B cell (primary cell): ENCODE measurements around the gene LIN7A. TPM values are rescaled to one million over a fixed set of nuclear protein-coding genes. Genes with fewer than 3 reads are reported as not detected.

Source experiments
- ATAC-seq: fragments of 200-7000 bp; cut with Tn5 transposase; one replicate; pipeline ENCODE4 v1.10.0; 2021; ENCODE audit warnings: low read depth, mild to moderate bottlenecking, moderate number of reproducible peaks, moderate library complexity
- CTCF ChIA-PET: fragments of 350-600 bp; sonication (Branson Sonifier 250); formaldehyde crosslinking; loops from one replicate; lab custom pipeline; 2021; ENCODE audit warnings: antibody characterized with exemption, inconsistent platforms; lab: Charles Lee
- POLR2A ChIA-PET: fragments of 350-600 bp; sonication (Branson Sonifier 250); formaldehyde crosslinking; loops from one replicate; lab custom pipeline; 2021; ENCODE audit warnings: antibody characterized with exemption; lab: Charles Lee
- DNase-seq: peaks from one replicate; pipeline ENCODE4 v3.0.0; 2013
- H2AFZ ChIP-seq: 2 replicates; pipeline ENCODE4 v1.6.1; 2012; ENCODE audit warnings: mild to moderate bottlenecking, low read depth, low read length; ENCODE audit not compliant: insufficient read depth, poor library complexity, severe bottlenecking
- H3K27ac ChIP-seq, 2 donors: 1 replicate in 1 of 2; 2 replicates in 1 of 2; pipeline ENCODE4 v1.5.1; 2012 to 2013; ENCODE audit warnings: low read length in 2 of 2, mild to moderate bottlenecking in 2 of 2, moderate library complexity in 1 of 2
- H3K27me3 ChIP-seq, 4 experiments: fragments of 200-600 bp in 1 of 4; sonication (generic) in 1 of 4; replicated peaks in 1 of 4; 1 replicate in 2 of 4; 2 replicates in 2 of 4; pipeline versions ENCODE4 v1.6.1 to v1.7.0; 2013 to 2016; ENCODE audit warnings: low read length in 3 of 4, mild to moderate bottlenecking in 2 of 4, mixed read lengths in 1 of 4, moderate library complexity in 1 of 4; ENCODE audit not compliant: insufficient read depth in 4 of 4, control insufficient read depth in 3 of 4; ENCODE audit errors: control extremely low read depth in 1 of 4
- H3K36me3 ChIP-seq, 2 experiments: replicated peaks in 1 of 2; 1 replicate in 1 of 2; 2 replicates in 1 of 2; pipeline versions ENCODE4 v1.6.1 to v1.7.1; 2013; ENCODE audit warnings: low read length in 1 of 2; ENCODE audit not compliant: insufficient read depth in 2 of 2, control insufficient read depth in 1 of 2; ENCODE audit errors: control extremely low read depth in 1 of 2, extremely low read depth in 1 of 2
- H3K4me1 ChIP-seq, 2 donors: fragments of 200-600 bp in 1 of 2; sonication (generic) in 1 of 2; 1 replicate in 1 of 2; 2 replicates in 1 of 2; pipeline versions ENCODE4 v1.5.1 to v1.6.1; 2013 to 2017; ENCODE audit warnings: low read length in 2 of 2; ENCODE audit not compliant: control insufficient read depth in 2 of 2, insufficient read depth in 2 of 2
- H3K4me2 ChIP-seq: replicated peaks from 2 replicates; pipeline ENCODE3; 2012; ENCODE audit warnings: mild to moderate bottlenecking, low read depth, low read length; ENCODE audit not compliant: poor library complexity, severe bottlenecking
- H3K4me3 ChIP-seq, 5 experiments: fragments of 200-600 bp in 1 of 5; sonication (generic) in 1 of 5; 1 replicate in 3 of 5; 2 replicates in 2 of 5; pipeline versions ENCODE4 v1.5.1 to v1.7.0; 2011 to 2016; ENCODE audit warnings: low read length in 4 of 5, mild to moderate bottlenecking in 4 of 5, low read depth in 2 of 5, control low read depth in 1 of 5, moderate library complexity in 1 of 5; ENCODE audit not compliant: insufficient read depth in 1 of 5; ENCODE audit errors: control extremely low read depth in 1 of 5, extremely low read depth in 1 of 5
- H3K79me2 ChIP-seq: fragments of 200-600 bp; sonication (generic); one replicate; pipeline ENCODE4 v1.6.0; 2016; ENCODE audit warnings: low read length; ENCODE audit not compliant: control insufficient read depth, insufficient read depth
- H3K9ac ChIP-seq: fragments of 200-600 bp; sonication (generic); 2 replicates; pipeline ENCODE4 v1.6.1; 2017; ENCODE audit warnings: mild to moderate bottlenecking, low read length, moderate library complexity
- H3K9me3 ChIP-seq, 3 donors: one replicate each; pipeline versions ENCODE4 v1.6.1 to v1.7.1; 2013; ENCODE audit warnings: low read length in 2 of 3; ENCODE audit not compliant: control insufficient read depth in 2 of 3, insufficient read depth in 1 of 3; ENCODE audit errors: control extremely low read depth in 1 of 3
- H4K20me1 ChIP-seq: 2 replicates; pipeline ENCODE4 v1.6.0; 2012; ENCODE audit warnings: mild to moderate bottlenecking, low read length; ENCODE audit not compliant: insufficient read depth, control insufficient read depth, poor library complexity, severe bottlenecking
- H3K27ac Mint-ChIP-seq: one replicate; pipeline ENCODE4 v1.8.0; 2021; ENCODE audit warnings: mixed read lengths
- H3K27me3 Mint-ChIP-seq: one replicate; pipeline ENCODE4 v1.8.0; 2021; ENCODE audit warnings: mixed read lengths
- H3K4me1 Mint-ChIP-seq: one replicate; pipeline ENCODE4 v1.8.0; 2021; ENCODE audit warnings: mixed read lengths
- H3K4me3 Mint-ChIP-seq: one replicate; pipeline ENCODE4 v1.8.0; 2021; ENCODE audit warnings: mixed read lengths
- H3K9me3 Mint-ChIP-seq: one replicate; pipeline ENCODE4 v1.8.0; 2022; ENCODE audit warnings: mixed read lengths; ENCODE audit not compliant: insufficient read depth
- EZH2 ChIP-seq: IDR thresholded peaks from 2 replicates; pipeline ENCODE4 v1.6.1; 2012; ENCODE audit warnings: borderline replicate concordance, low read depth, mild to moderate bottlenecking, moderate library complexity, low read length; ENCODE audit not compliant: insufficient read depth, poor library complexity, severe bottlenecking
- WGBS: methylation state at CpG from one replicate; pipeline ENCODE4 v1.1.5; 2013; ENCODE audit warnings: missing lambda C conversion rate; ENCODE audit not compliant: insufficient coverage; 5-methylcytosine and 5-hydroxymethylcytosine counted together
- intact Hi-C: fragments of 100-400 bp; cut with micrococcal nuclease; formaldehyde crosslinking; loops from one replicate; pipeline ENCODE4 v1.10.0; 2022
- polyA plus RNA-seq: library from polyadenylated mRNA; depleted of rRNA; stranded (reverse); fragments of >200 nt; gene quantifications from 2 replicates; pipeline ENCODE4 v1.2.3, GENCODE V29; 2012
- total RNA-seq, 2 donors: library from RNA; stranded (reverse); fragments of 120-200 nt in 1 of 2; gene quantifications; 1 replicate in 1 of 2; 2 replicates in 1 of 2; pipeline versions ENCODE4 v1.2.3 to v1.2.4, GENCODE V29; 2013 to 2022
- TF ChIP-seq, protein P1 (sequence below): fragments of 200-600 bp; IDR thresholded peaks from one replicate; pipeline ENCODE4 v1.8.0; 2022; ENCODE audit warnings: antibody characterized with exemption, mild to moderate bottlenecking

The LIN7A gene
- total and polyA plus RNA-seq, 2 donors (not counting 1 experiment from before 2014, with no cell fraction given): 0.10 TPM; not detected in 1

DNA sequence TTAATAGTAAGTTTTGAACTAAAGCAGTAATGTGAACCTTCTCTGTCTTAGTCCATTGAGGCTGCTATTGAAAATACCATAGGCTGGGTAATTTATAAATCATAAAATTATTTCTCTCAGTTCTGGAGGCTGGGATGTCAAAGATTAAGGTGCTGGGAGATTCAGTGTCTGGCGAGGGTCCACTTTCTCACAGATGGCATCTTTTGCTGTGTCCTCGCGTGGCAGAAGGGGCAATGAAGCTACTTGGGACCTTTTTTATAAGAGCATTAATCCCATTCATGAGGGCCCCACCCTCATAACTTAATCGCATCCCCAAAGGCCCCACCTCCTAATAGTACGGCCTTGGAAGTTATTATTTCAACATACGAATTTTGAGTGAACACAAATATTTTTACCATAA lies 28.4 kb downstream of the LIN7A start:
- H3K4me1 Mint-ChIP-seq: no peaks in the 10 kb centered on the region
- intact Hi-C loops: no loop called here
- H3K27me3 Mint-ChIP-seq: no peaks in the 10 kb centered on the region
- Histone ChIP-seq H3K79me2 (no peaks in the 10 kb centered on the region), H2AFZ (no peak overlapping the region), H3K9me3 (no peaks in the 10 kb centered on the region), H4K20me1 (no peaks in the 10 kb centered on the region), H3K4me2 (no peak overlapping the region), H3K9ac (no peak overlapping the region), H3K4me1 (no peaks in the 10 kb centered on the region), H3K27me3 (no peaks in the 10 kb centered on the region), H3K36me3 (no peaks in the 10 kb centered on the region), H3K27ac (no peak overlapping the region), H3K4me3 (no peak overlapping the region)
- CTCF ChIA-PET: no interaction called here
- no peaks in the 10 kb centered on the region for H3K9me3 Mint-ChIP-seq
- WGBS: no CpG with 5 or more reads among the region's 6 CpGs
- no peak for ATAC-seq
- POLR2A ChIA-PET: no interaction called here
- DNase-seq: no peak
- no peak overlapping the region for H3K27ac Mint-ChIP-seq
- TF ChIP-seq, protein P1, sequence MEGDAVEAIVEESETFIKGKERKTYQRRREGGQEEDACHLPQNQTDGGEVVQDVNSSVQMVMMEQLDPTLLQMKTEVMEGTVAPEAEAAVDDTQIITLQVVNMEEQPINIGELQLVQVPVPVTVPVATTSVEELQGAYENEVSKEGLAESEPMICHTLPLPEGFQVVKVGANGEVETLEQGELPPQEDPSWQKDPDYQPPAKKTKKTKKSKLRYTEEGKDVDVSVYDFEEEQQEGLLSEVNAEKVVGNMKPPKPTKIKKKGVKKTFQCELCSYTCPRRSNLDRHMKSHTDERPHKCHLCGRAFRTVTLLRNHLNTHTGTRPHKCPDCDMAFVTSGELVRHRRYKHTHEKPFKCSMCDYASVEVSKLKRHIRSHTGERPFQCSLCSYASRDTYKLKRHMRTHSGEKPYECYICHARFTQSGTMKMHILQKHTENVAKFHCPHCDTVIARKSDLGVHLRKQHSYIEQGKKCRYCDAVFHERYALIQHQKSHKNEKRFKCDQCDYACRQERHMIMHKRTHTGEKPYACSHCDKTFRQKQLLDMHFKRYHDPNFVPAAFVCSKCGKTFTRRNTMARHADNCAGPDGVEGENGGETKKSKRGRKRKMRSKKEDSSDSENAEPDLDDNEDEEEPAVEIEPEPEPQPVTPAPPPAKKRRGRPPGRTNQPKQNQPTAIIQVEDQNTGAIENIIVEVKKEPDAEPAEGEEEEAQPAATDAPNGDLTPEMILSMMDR: no peak
- no peak for TF ChIP-seq EZH2
- no peak overlapping the region for H3K4me3 Mint-ChIP-seq

DNA sequence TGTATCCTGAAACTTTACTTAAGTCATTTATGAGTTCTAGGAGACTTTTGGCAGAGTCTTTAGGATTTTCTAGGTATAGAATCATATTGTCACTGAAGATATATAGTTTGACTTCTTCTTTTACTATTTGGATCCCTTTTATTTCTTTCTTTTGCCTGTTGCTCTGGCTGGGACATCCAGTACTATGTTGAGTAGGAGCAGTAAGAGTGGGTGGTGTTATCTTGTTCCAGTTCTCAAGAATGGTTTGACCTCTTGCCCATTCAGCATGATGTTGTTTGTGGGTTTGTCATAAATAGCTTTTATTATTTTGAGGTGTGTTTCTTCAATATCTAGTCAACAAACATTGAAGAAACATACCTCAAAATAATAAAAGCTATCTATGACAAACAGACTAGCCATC lies 35.0 kb downstream of the LIN7A start:
- Histone ChIP-seq H3K4me2 (no peak overlapping the region), H3K27me3 (no peaks in the 10 kb centered on the region), H2AFZ (no peak overlapping the region), H3K9me3 (no peaks in the 10 kb centered on the region), H3K27ac (no peak overlapping the region), H3K79me2 (no peaks in the 10 kb centered on the region), H3K36me3 (no peaks in the 10 kb centered on the region), H3K9ac (no peak overlapping the region), H4K20me1 (no peaks in the 10 kb centered on the region), H3K4me3 (no peak overlapping the region), H3K4me1 (no peaks in the 10 kb centered on the region)
- no peaks in the 10 kb centered on the region for H3K27me3 Mint-ChIP-seq
- TF ChIP-seq EZH2: no peak
- TF ChIP-seq, protein P1: no peak
- H3K4me3 Mint-ChIP-seq: no peak overlapping the region
- ChIA-PET POLR2A (no interaction called here), CTCF (no interaction called here)
- H3K27ac Mint-ChIP-seq: no peak overlapping the region
- ATAC-seq (no peak), DNase-seq (no peak)
- intact Hi-C loops: no loop called here
- H3K9me3 Mint-ChIP-seq: peaks cover 4% of the 10 kb centered on the region
- no peaks in the 10 kb centered on the region for H3K4me1 Mint-ChIP-seq
